Measurements from ENCODE around the gene DSPP.

DSPP gene

GRCh38 chr4:87608229-87608628 lies at the start of gene DSPP:
TSS of gene DSPP (plus strand) at chr4:87608529. CDS start at chr4:87610909, 2,380 bp downstream.
- no peak within 1 kb of the TSS for H3K4me3 ChIP-seq (ENCODE audit: low read depth, low read length)
- ChIA-PET POLR2A (no interaction called here), CTCF (no interaction called here)
- H3K9me3 ChIP-seq (ENCODE audit: control insufficient read depth, insufficient read depth, low read depth, low read length), result no peaks in the 10 kb centered on the region
- no peak within 1 kb of the TSS for H3K27ac ChIP-seq (ENCODE audit: extremely low read depth, low read depth, low read length)
- TF ChIP-seq ZNF785 (tag by site-specific recombination; IDR thresholded peaks at IDR 0.05) (no peak), ZNF704 (tag by site-specific recombination; IDR thresholded peaks at IDR 0.05) (no peak)
- no peaks in the 10 kb centered on the region for H3K36me3 ChIP-seq (ENCODE audit: control insufficient read depth in 2 of 2, insufficient read depth in 1 of 2, low read length in 2 of 2)
- H3K4me1 ChIP-seq (ENCODE audit: control insufficient read depth, insufficient read depth, low read length), result no peaks in the 10 kb centered on the region

- Histone ChIP-seq H3K4me3 (ENCODE audit: low read depth, low read length) (no peak overlapping the region), H3K9me3 (ENCODE audit: control insufficient read depth, insufficient read depth, low read depth, low read length) (no peaks in the 10 kb centered on the region), H3K4me1 (ENCODE audit: control insufficient read depth, insufficient read depth, low read length) (no peaks in the 10 kb centered on the region), H3K36me3 (ENCODE audit: control insufficient read depth in 2 of 2, insufficient read depth in 1 of 2, low read length in 2 of 2) (no peaks in the 10 kb centered on the region), H3K27ac (ENCODE audit: extremely low read depth, low read depth, low read length) (no peak overlapping the region)
- POLR2A ChIA-PET, result interaction anchor here (0.6 kb wide), 1 partner anchor 95 kb away, joined by 3 read pairs; no protein-coding TSS in a partner anchor
- CTCF ChIA-PET, result interaction anchor here (0.6 kb wide), 1 partner anchor 12 kb away, joined by 3 read pairs; no protein-coding TSS in a partner anchor
- TF ChIP-seq SETDB1 (IDR thresholded peaks at IDR 0.05; ENCODE audit: insufficient read length, low read length) (no peak), SCRT2 (tag by site-specific recombination; IDR thresholded peaks at IDR 0.05) (0 out of 2 replicates have a peak, but pooled peaks have one; percentile 9), ZNF211 (tag by site-specific recombination; IDR thresholded peaks at IDR 0.05; ENCODE audit: low read depth) (no peak), ELK4 (IDR thresholded peaks at IDR 0.05; ENCODE audit: borderline replicate concordance, low read depth, low read length) (peak; percentile 82; the same call in 1 of the 2 replicates), ZNF148 (tag by site-specific recombination; IDR thresholded peaks at IDR 0.05; ENCODE audit: borderline replicate concordance) (no peak), SP7 (tag by site-specific recombination; IDR thresholded peaks at IDR 0.05) (peak; percentile 62), ZBTB44 (tag by site-specific recombination; IDR thresholded peaks at IDR 0.05) (no peak)
Observed at GRCh38 chr4:87559090-87559837, 49.1 kb upstream of the DSPP start.

- Histone ChIP-seq H3K9me3 (ENCODE audit: control insufficient read depth, insufficient read depth, low read depth, low read length) (no peaks in the 10 kb centered on the region), H3K36me3 (ENCODE audit: control insufficient read depth in 2 of 2, insufficient read depth in 1 of 2, low read length in 2 of 2) (no peaks in the 10 kb centered on the region), H3K4me1 (ENCODE audit: control insufficient read depth, insufficient read depth, low read length) (no peaks in the 10 kb centered on the region), H3K4me3 (ENCODE audit: low read depth, low read length) (no peak overlapping the region), H3K27ac (ENCODE audit: extremely low read depth, low read depth, low read length) (no peak overlapping the region)
- TF ChIP-seq ZNF324 (tag by site-specific recombination; IDR thresholded peaks at IDR 0.05), result no peak
- no peak for TF ChIP-seq ZNF623 (tag by site-specific recombination; IDR thresholded peaks at IDR 0.05)
- TF ChIP-seq GLI4 (tag by site-specific recombination; IDR thresholded peaks at IDR 0.05), result no peak
- no peak for TF ChIP-seq ZNF184 (tag by site-specific recombination; IDR thresholded peaks at IDR 0.05)
- TF ChIP-seq ZNF426 (tag by site-specific recombination; IDR thresholded peaks at IDR 0.05), result no peak
- CTCF ChIA-PET, result interaction anchor here (0.6 kb wide), 1 partner anchor 26 kb away, joined by 3 read pairs; no protein-coding TSS in a partner anchor
- POLR2A ChIA-PET, result no interaction called here
Observed at GRCh38 chr4:87560802-87561201, 47.5 kb upstream of the DSPP start.
